Dedifferentiated amniotic fluid mesenchymal stem cell (primary cell): Measurements from ENCODE around the gene TREML2.

Experiments used
- DNase-seq: peaks from one replicate; pipeline ENCODE4 v3.0.0-alpha.2; 2016; ENCODE audit errors: extremely low spot score

Gene TREML2

DNA sequence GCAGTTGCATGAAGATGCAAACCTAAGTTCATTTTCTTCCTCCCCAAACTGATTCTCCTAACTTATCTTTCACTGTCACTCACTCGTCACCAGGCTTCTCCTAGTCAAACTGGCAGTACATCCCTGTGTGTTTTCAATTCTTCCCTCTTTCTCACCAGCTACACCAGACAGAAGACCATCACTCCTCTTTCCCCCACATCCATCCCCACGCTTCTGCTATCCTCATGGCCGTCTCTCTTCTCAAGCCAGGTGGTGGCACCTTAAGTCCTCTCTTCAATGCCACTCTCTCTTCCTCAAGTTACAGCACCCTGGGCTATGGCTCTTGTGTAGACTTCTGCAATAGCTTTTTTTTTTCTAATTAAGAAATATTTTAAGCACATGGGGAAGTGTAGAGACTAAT lies 23.7 kb downstream of the TREML2 start:
- DNase-seq: no peak

DNA sequence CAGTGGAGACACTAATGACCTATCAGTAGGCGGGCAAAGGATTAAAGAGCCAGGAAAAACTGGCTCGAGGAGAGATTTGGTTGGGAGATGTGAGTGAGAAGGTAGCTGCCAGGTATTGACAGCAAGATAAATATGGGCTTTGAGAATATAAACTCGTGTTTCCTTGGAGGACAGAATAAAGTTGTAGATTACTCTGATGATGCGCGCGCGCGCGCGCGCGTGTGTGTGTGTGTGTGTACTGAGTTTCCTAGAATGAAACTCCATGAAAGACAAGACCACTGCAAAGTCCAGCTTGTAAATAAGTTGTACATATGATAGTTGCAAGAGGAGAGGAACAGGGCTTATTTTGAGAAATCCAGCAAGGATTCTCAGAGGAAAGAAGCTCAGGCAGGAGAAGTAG lies 24.8 kb downstream of the TREML2 start:
- DNase-seq: no peak

DNA sequence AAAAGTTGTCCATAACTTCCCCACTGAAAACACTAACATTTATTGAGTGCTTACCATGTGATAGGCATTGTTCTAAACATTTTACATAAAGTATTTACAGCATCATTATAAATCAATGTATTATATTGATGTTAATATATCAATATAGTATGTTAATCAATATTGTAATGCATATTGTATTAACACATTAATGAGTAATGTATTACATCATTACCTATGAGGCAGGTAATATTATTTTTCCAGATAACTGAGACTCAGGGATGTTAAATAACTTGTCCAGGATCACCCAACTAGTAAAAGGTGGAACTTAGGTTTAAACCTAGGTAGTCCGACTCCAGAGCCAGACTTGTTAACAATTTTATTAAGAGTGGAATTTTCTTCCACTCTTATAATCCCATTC lies 25.9 kb downstream of the TREML2 start:
- no peak for DNase-seq

GRCh38 chr6:41174610-41175009 lies 26.3 kb downstream of the TREML2 start:
- DNase-seq: no peak

GRCh38 chr6:41171908-41172307 lies 29.0 kb downstream of the TREML2 start:
- no peak for DNase-seq

- DNase-seq: no peak
Observed at GRCh38 chr6:41170547-41171160, 30.3 kb downstream of the TREML2 start.

GRCh38 chr6:41167173-41167963 lies 33.6 kb downstream of the TREML2 start:
- DNase-seq: no peak

DNA sequence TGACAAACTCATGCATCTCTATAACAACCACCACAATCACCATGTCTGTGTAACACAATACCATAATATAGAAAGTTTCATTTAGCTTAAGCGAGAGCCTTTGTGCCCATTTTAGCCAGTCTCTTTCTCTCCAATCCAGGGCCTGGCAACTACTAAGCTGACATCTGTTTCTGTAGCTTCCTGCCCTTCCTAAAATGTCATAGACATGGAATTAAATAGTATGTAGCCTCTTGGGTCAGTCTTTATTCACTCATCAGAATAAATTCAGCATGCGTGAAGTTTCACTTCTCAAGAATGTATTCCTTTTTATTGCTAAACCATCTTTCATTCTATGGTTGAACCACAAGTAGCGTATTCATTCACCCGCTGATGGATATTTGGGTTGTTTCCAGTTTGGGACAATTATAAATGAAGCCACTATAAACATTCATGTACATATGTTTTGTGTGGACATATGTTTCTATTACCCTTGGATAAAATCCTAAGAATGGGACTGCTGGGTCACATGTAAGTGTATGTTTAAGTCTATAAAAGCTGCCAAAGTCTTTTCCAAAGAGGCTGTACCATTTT lies 36.3 kb downstream of the TREML2 start:
- no peak for DNase-seq

GRCh38 chr6:41163419-41163717 lies 37.6 kb downstream of the TREML2 start:
- DNase-seq: no peak

- DNase-seq: no peak
Observed at GRCh38 chr6:41162687-41163418, 38.1 kb downstream of the TREML2 start, which contains the start of gene TREM2. Gene TREM2, minus strand, starts transcription at chr6:41163116. Its CDS starts 34 bp downstream, at chr6:41163082.

GRCh38 chr6:41161851-41162552 lies 38.9 kb downstream of the TREML2 start:
- DNase-seq: no peak

GRCh38 chr6:41161380-41161779 lies 39.6 kb downstream of the TREML2 start:
- no peak for DNase-seq

- no peak for DNase-seq
Observed at GRCh38 chr6:41160933-41161332, 40.0 kb downstream of the TREML2 start.

DNA sequence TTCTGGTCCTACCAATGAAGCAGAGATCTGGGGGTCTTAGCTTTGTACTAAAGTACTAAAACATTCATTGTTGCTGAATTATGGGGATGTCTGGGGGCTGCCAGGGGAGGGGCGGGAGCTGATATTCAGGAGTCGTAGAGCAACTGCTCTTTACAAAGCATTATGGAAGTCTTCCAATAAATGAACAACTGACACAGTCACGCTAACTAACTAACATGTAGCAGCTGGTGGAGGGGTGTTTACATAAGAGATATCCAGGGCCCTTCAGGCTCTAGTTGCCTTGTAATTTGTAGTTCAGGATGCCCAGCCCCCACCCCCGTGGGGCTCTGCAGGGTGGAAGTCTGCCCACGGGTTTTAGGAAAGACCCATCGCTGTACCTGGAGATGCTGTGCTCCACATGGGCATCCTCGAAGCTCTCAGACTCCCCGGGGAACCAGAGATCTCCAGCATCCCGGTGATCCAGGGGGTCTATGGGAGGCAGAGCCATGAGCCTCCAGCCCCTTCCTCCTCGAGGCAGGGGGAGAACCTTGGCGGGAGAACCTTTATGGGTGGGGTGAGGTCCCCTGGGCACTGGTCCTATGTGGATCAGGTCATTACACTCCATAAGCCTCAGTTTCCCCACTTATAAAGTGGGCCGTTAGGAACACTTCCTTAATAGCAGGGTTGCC lies 41.4 kb downstream of the TREML2 start:
- no peak for DNase-seq

DNA sequence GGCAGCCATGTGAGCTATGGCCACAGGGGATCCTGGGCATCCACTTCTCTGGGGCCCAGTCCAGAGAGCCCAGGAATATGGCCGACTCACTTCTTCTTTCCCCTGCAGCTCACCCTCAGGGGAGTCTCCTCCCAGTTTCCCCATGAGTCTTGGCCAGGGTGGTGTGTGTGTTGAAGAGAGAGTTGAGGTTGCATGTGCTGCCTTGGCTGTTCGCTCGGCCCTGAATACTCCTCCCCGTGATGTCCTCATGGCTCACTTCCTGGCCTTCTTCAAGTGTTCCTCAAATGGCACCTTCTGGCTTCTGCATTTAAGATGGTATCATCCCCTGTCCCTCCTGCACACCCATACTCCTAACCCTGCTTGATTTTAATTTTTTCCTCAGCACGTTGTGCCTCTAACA lies 43.6 kb downstream of the TREML2 start:
- DNase-seq: no peak

GRCh38 chr6:41156771-41157170 lies 44.2 kb downstream of the TREML2 start:
- no peak for DNase-seq

DNA sequence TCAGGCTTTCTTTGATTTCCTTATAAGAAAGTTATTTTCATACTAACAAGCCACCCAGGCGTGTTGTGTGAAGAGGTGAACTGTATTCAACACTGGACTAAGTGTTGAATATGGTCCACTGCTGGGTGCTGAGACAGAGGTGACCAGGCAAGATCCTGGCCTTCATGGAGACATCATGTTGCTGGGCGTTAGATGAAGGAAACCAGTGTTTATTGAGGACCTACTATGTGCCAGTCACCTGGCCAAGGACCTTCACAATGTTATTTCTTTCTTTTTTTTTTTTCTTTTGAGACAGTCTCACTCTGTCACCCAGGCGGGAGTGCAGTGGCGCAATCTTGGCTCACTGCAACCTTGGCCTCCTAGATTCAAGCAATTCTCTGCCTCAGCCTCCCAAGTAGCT lies 44.9 kb downstream of the TREML2 start:
- no peak for DNase-seq

GRCh38 chr6:41155132-41155805 lies 45.7 kb downstream of the TREML2 start:
- DNase-seq: no peak

DNA sequence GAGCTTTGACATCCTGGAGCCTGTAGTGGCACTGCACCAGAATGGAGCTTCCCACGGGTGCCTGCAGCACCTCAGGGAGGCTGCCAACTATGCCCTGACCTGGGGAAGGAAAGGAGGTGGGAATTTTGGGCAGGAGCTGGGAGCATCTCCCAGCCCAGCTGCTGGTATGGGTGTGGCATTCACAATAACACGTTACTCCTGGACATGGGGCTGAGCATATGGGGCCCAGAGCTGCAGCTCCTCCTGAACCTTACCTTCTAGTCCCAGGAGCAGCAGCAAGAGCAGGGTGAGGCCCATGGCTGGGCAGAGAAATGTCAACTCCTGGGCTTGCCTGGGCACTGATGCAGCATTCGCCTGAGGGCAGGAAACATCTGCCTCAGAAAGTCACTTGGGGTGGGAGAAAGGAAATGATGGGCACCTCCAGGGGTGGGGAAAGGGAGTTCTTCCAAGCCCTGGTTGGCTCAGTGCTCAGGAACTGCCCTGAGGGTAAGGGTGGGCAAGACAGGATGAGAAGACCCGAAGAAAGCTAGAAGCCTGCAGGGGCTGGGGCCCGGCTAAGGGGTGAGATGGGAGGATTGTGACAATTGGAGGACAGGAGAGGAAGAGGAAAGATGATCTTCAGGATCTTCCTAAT lies 46.8 kb downstream of the TREML2 start, which contains the start of gene TREML1:
Gene TREML1 (minus strand): TSS at position 356 of the 634 bp plus-strand sequence. CDS start 59 bp downstream, at position 297.
- DNase-seq: no peak

DNA sequence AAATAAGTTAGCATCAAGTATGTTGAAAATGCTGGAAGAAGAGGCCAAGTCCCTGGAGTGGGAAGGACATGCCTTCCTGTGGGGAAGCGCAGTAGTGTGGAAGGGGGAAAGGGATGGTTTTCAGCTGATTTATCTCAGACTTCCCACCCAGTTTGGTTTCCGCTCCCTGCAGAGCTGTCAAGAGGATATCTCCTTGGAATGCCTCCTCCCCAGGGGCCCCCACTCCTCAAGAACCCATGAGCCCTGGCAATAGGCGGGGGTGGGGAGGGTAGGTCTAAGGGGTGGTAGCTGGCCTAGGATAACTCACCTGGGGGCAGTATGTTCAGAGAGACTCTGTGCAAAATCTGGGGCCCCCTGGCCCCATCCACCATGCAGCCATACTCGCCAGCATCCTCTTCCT lies 47.5 kb downstream of the TREML2 start:
- DNase-seq: no peak
